Mesenchymal stem cell (in vitro differentiated cells and primary cell): ENCODE data around the gene BCL2L12.
"Not testable (repeated sequence)": the region's sequence is repeated elsewhere in the genome, so short reads cannot be mapped to it uniquely, and the experiment has no call there.

ENCODE experiments used
- DNase-seq: peaks from one replicate; pipeline ENCODE4 v3.0.0-alpha.2; 2013
- H2AFZ ChIP-seq: one replicate; pipeline ENCODE4 v1.6.1; 2013; ENCODE audit warnings: low read depth, mild to moderate bottlenecking, control low read depth, inconsistent platforms, low read length, moderate library complexity
- H2AK5ac ChIP-seq: 2 replicates; pipeline ENCODE4 v1.6.1; 2013; ENCODE audit warnings: low read length, moderate library complexity, mild to moderate bottlenecking, inconsistent platforms; ENCODE audit not compliant: severe bottlenecking
- H2BK120ac ChIP-seq: one replicate; pipeline ENCODE4 v1.6.1; 2013; ENCODE audit warnings: low read depth, mild to moderate bottlenecking, inconsistent platforms, low read length, moderate library complexity
- H2BK12ac ChIP-seq, 2 experiments: one replicate each; pipeline ENCODE4 v1.6.1; 2013; ENCODE audit warnings: inconsistent platforms in 2 of 2, low read length in 2 of 2, mild to moderate bottlenecking in 2 of 2, moderate library complexity in 2 of 2, control low read depth in 1 of 2
- H2BK15ac ChIP-seq: one replicate; pipeline ENCODE4 v1.6.1; 2013; ENCODE audit warnings: mild to moderate bottlenecking, low read depth, inconsistent platforms; ENCODE audit not compliant: poor library complexity, severe bottlenecking
- H2BK5ac ChIP-seq: 2 replicates; pipeline ENCODE4 v1.6.1; 2013; ENCODE audit warnings: low read depth, mild to moderate bottlenecking, low read length, control low read depth, inconsistent platforms; ENCODE audit not compliant: poor library complexity, severe bottlenecking
- H3K14ac ChIP-seq, 2 experiments: one replicate each; pipeline ENCODE4 v1.6.1; 2013; ENCODE audit warnings: inconsistent platforms in 2 of 2, low read length in 2 of 2, control low read depth in 1 of 2, mild to moderate bottlenecking in 1 of 2, moderate library complexity in 1 of 2
- H3K18ac ChIP-seq, 2 experiments: one replicate each; pipeline ENCODE4 v1.6.1; 2013; ENCODE audit warnings: inconsistent platforms in 2 of 2, low read length in 2 of 2, control low read depth in 1 of 2, low read depth in 1 of 2, mild to moderate bottlenecking in 1 of 2
- H3K23ac ChIP-seq, 2 experiments: one replicate each; pipeline ENCODE4 v1.6.1; 2013; ENCODE audit warnings: inconsistent platforms in 2 of 2, low read length in 2 of 2, mild to moderate bottlenecking in 2 of 2, moderate library complexity in 2 of 2, control low read depth in 1 of 2
- H3K27ac ChIP-seq: 2 replicates; pipeline ENCODE4 v1.5.1; 2013; ENCODE audit warnings: mild to moderate bottlenecking, moderate library complexity, low read length, control low read depth, inconsistent platforms; ENCODE audit not compliant: poor library complexity, severe bottlenecking
- H3K27me3 ChIP-seq, 2 experiments: 2 replicates each; pipeline versions ENCODE4 v1.6.1 to v1.7.0; 2013; ENCODE audit warnings: low read length in 2 of 2, mild to moderate bottlenecking in 2 of 2, moderate library complexity in 2 of 2, control low read depth in 1 of 2, inconsistent platforms in 1 of 2; ENCODE audit not compliant: control insufficient read depth in 1 of 2, insufficient read depth in 1 of 2
- H3K36me3 ChIP-seq, 2 experiments: 2 replicates each; pipeline versions ENCODE4 v1.6.1 to v1.7.0; 2013; ENCODE audit warnings: low read length in 2 of 2, control low read depth in 1 of 2, inconsistent platforms in 1 of 2, low read depth in 1 of 2, mild to moderate bottlenecking in 1 of 2; ENCODE audit not compliant: insufficient read depth in 2 of 2, control insufficient read depth in 1 of 2
- H3K4ac ChIP-seq, 2 experiments: one replicate each; pipeline ENCODE4 v1.6.1; 2013; ENCODE audit warnings: inconsistent platforms in 2 of 2, low read length in 2 of 2, mild to moderate bottlenecking in 2 of 2, moderate library complexity in 2 of 2, control low read depth in 1 of 2, low read depth in 1 of 2
- H3K4me1 ChIP-seq: 2 replicates; pipeline ENCODE4 v1.6.1; 2013; ENCODE audit warnings: low read depth, low read length, control low read depth; ENCODE audit not compliant: control insufficient read depth, insufficient read depth
- H3K4me2 ChIP-seq: 2 replicates; pipeline ENCODE4 v1.6.1; 2013; ENCODE audit warnings: low read length, mild to moderate bottlenecking, inconsistent platforms; ENCODE audit not compliant: poor library complexity, severe bottlenecking
- H3K4me3 ChIP-seq, 2 experiments: 2 replicates each; pipeline versions ENCODE4 v1.5.1 to v1.7.0; 2013; ENCODE audit warnings: low read length in 2 of 2, mild to moderate bottlenecking in 2 of 2, control low read depth in 1 of 2, low read depth in 1 of 2; ENCODE audit not compliant: insufficient read depth in 1 of 2
- H3K79me1 ChIP-seq: replicated peaks from 2 replicates; pipeline ENCODE4 v1.6.1; 2013; ENCODE audit warnings: mild to moderate bottlenecking, control low read depth, low read length, inconsistent platforms; ENCODE audit not compliant: poor library complexity, severe bottlenecking
- H3K9ac ChIP-seq: 2 replicates; pipeline ENCODE4 v1.7.0; 2013; ENCODE audit warnings: mild to moderate bottlenecking, low read length, moderate library complexity
- H3K9me3 ChIP-seq: 2 replicates; pipeline ENCODE4 v1.7.0; 2013; ENCODE audit warnings: mild to moderate bottlenecking, low read length; ENCODE audit not compliant: control insufficient read depth
- H4K8ac ChIP-seq: one replicate; pipeline ENCODE4 v1.6.1; 2013; ENCODE audit warnings: inconsistent platforms, mild to moderate bottlenecking, low read length, moderate library complexity
- H4K91ac ChIP-seq: one replicate; pipeline ENCODE4 v1.6.1; 2013; ENCODE audit warnings: mild to moderate bottlenecking, low read length, inconsistent platforms
- WGBS: methylation state at CpG from one replicate; pipeline ENCODE4 v1.1.7; 2013; ENCODE audit warnings: mixed read lengths; 5-methylcytosine and 5-hydroxymethylcytosine counted together

The BCL2L12 gene

GRCh38 chr19:49716154-49716553, 50.4 kb downstream of the BCL2L12 start:
- Histone ChIP-seq H3K27me3 (no peaks in the 10 kb centered on the region), H3K4me1 (peaks cover 5% of the 10 kb centered on the region), H2AFZ (no peak overlapping the region), H2BK15ac (no peak overlapping the region), H3K79me1 (no peaks in the 10 kb centered on the region), H3K9me3 (no peaks in the 10 kb centered on the region), H3K9ac (no peak overlapping the region), H3K4ac (no peak overlapping the region), H2AK5ac (no peak overlapping the region), H2BK12ac (no peak overlapping the region), H3K36me3 (peaks cover 12 to 18% of the 10 kb centered on the region in 2 experiments), H3K27ac (no peak overlapping the region), H3K18ac (no peak overlapping the region), H3K14ac (no peak overlapping the region), H3K4me2 (no peak overlapping the region), H4K8ac (no peak overlapping the region), H2BK5ac (no peak overlapping the region), H2BK120ac (no peak overlapping the region), H4K91ac (no peak overlapping the region), H3K4me3 (no peak overlapping the region), H3K23ac (no peak overlapping the region)
- WGBS, result 96% methylated on average over 1 of the region's 3 CpGs
- DNase-seq, result peak; percentile 17

GRCh38 chr19:49718511-49718910, 52.8 kb downstream of the BCL2L12 start:
- Histone ChIP-seq H3K27ac (no peak overlapping the region), H3K18ac (no peak overlapping the region), H2BK5ac (no peak overlapping the region), H3K14ac (no peak overlapping the region), H4K91ac (no peak overlapping the region), H3K27me3 (no peaks in the 10 kb centered on the region), H3K4me2 (no peak overlapping the region), H4K8ac (no peak overlapping the region), H2BK12ac (no peak overlapping the region), H3K4me1 (peaks cover 5% of the 10 kb centered on the region), H2BK15ac (no peak overlapping the region), H3K4ac (no peak overlapping the region), H3K79me1 (no peaks in the 10 kb centered on the region), H2AFZ (no peak overlapping the region), H3K4me3 (peak overlapping the region in 1 of 2 experiments; percentile 84), H2BK120ac (no peak overlapping the region), H3K9me3 (no peaks in the 10 kb centered on the region), H2AK5ac (no peak overlapping the region), H3K9ac (peak overlapping the region; percentile 95), H3K23ac (no peak overlapping the region), H3K36me3 (peaks cover 3 to 24% of the 10 kb centered on the region in 2 experiments)
- DNase-seq, result peak; percentile 38
- 95% methylated on average over 7 of the region's 8 CpGs for WGBS

DNA sequence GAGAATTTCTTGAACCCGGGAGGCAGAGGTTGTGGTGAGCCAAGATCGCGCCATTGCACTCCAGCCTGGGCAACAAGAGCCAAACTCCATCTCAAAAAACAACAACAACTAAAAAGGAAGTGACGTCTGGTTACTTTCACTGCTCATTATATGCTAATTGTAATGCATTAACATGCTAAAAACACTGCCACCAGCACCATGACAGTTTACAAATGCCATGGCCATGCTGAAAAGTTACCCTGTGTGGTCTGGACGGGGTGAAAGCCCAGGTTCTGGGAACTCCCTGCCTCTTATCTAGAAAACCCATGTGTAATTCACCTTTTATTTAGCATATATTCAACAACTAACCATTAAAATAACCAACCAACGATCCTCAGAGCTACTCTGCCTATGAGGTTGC, 53.3 kb downstream of the BCL2L12 start:
- no peak overlapping the region for H4K91ac ChIP-seq
- no peak overlapping the region for H2BK15ac ChIP-seq
- no peaks in the 10 kb centered on the region for H3K79me1 ChIP-seq
- no peak overlapping the region for H2AK5ac ChIP-seq
- no peak overlapping the region for H2BK5ac ChIP-seq
- H2BK120ac ChIP-seq, result no peak overlapping the region
- H3K9ac ChIP-seq, result no peak overlapping the region
- H3K36me3 ChIP-seq, result peaks cover 0 to 24% of the 10 kb centered on the region in 2 experiments
- H3K18ac ChIP-seq, result no peak overlapping the region
- peaks cover 5% of the 10 kb centered on the region for H3K4me1 ChIP-seq
- no peak overlapping the region for H3K23ac ChIP-seq
- no peak overlapping the region for H2BK12ac ChIP-seq
- H3K4me3 ChIP-seq, result no peak overlapping the region
- H3K4ac ChIP-seq, result no peak overlapping the region
- 90% methylated on average over 6 of the region's 6 CpGs for WGBS
- no peak overlapping the region for H3K27ac ChIP-seq
- no peaks in the 10 kb centered on the region for H3K27me3 ChIP-seq
- no peak overlapping the region for H4K8ac ChIP-seq
- H3K9me3 ChIP-seq, result no peaks in the 10 kb centered on the region
- no peak for DNase-seq
- H2AFZ ChIP-seq, result no peak overlapping the region
- H3K4me2 ChIP-seq, result no peak overlapping the region
- H3K14ac ChIP-seq, result no peak overlapping the region

DNA sequence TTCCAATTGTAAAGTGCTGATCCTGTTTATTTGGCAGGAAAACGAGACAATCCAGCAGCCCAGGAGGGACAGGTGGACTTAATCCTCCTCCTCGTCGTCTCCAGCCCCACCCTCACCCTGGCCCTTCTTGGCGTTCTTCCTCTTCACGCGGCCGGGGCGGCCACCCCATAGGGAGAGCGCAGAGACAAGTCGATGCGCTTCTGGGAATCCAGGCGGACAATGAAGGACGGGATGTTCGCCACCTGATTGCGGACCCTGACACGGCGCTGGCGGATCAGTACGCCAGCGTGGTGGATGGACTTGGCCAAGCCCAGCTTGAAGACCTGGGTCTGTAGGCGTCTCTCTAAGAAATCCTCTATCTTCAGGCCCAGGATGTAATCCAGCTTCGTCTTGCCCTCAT, 53.7 kb downstream of the BCL2L12 start:
- H3K36me3 ChIP-seq, result peaks cover 0 to 24% of the 10 kb centered on the region in 2 experiments

More for the DNA sequence above, 53.7 kb downstream of the BCL2L12 start:
- not testable (repeated sequence) for H3K79me1 ChIP-seq, H4K91ac ChIP-seq, H3K23ac ChIP-seq, H4K8ac ChIP-seq, H2AFZ ChIP-seq, H2BK120ac ChIP-seq, DNase-seq, H3K4me2 ChIP-seq, H3K27ac ChIP-seq, H3K4ac ChIP-seq, H3K18ac ChIP-seq, H2BK15ac ChIP-seq, H3K4me1 ChIP-seq, H3K14ac ChIP-seq, H2BK5ac ChIP-seq, H3K9me3 ChIP-seq, H2BK12ac ChIP-seq, H3K9ac ChIP-seq, H3K27me3 ChIP-seq
- Histone ChIP-seq H3K4me3 (peak overlapping the region in 1 of 2 experiments; percentile 5), H2AK5ac (peak overlapping the region; percentile 84)
- WGBS, result 92% methylated on average over 22 of the region's 22 CpGs
